ENCODE measurements around the gene UBTF. TPM values are rescaled to one million over a fixed set of nuclear protein-coding genes. Genes with fewer than 3 reads are reported as not detected.

The UBTF gene
- polyA plus RNA-seq, 1 donor (not counting 4 experiments of a cell fraction or from before 2014, with no cell fraction given), result 23.0 TPM

GRCh38 chr17:44268709-44269534 is 49.4 kb upstream of the UBTF start:
- no peak for FAIRE-seq
- dilution Hi-C loops (cut with MboI; ENCODE audit: extremely low pct_ligation_motif_present, low sequenced_read_pairs), result no loop called here
- TF ChIP-seq EZH2 (IDR thresholded peaks at IDR 0.05; ENCODE audit: low read length) (no peak), CTCF (optimal IDR thresholded peaks at IDR 0.05 in 1 of 3, IDR thresholded peaks at IDR 0.05 in 1 of 3, conservative IDR thresholded peaks at IDR 0.05 in 1 of 3; ENCODE audit: extremely low read depth in 1 of 3, insufficient read depth in 2 of 3, low read length in 3 of 3) (no peak)

GRCh38 chr17:44267818-44268490 is 48.5 kb upstream of the UBTF start, which contains the start of gene SLC4A1:
Gene SLC4A1 (minus strand): TSS chr17:44268135. CDS start chr17:44262866, 5,269 bp downstream.
- Histone ChIP-seq H3K9me3 (ENCODE audit: control insufficient read depth, low read depth, low read length) (no peaks in the 10 kb centered on the region), H3K9me1 (ENCODE audit: control insufficient read depth, extremely low read depth, insufficient read depth, low read length) (no peaks in the 10 kb centered on the region), H3K27ac (ENCODE audit: control insufficient read depth, insufficient read depth, low read length) (no peak within 1 kb of the TSS), H2AFZ (ENCODE audit: control insufficient read depth, low read length) (no peak within 1 kb of the TSS), H3K36me3 (ENCODE audit: control insufficient read depth in 2 of 2, extremely low read depth in 1 of 2, insufficient read depth in 2 of 2, low read length in 2 of 2) (no peaks in the 10 kb centered on the region), H3K9ac (ENCODE audit: control insufficient read depth, extremely low read depth, insufficient read depth, low read length) (no peak within 1 kb of the TSS), H3K4me1 (ENCODE audit: control insufficient read depth, extremely low read depth, insufficient read depth, low read length) (no peaks in the 10 kb centered on the region), H3K4me3 (ENCODE audit: control insufficient read depth in 2 of 3, extremely low read depth in 1 of 3, insufficient read depth in 2 of 3, low read depth in 1 of 3, low read length in 3 of 3) (no peak within 1 kb of the TSS), H3K4me2 (ENCODE audit: control insufficient read depth, extremely low read depth, insufficient read depth, low read depth, low read length) (no peak within 1 kb of the TSS), H4K20me1 (ENCODE audit: control insufficient read depth, extremely low read depth, insufficient read depth, low read length) (no peaks in the 10 kb centered on the region), H3K27me3 (ENCODE audit: control insufficient read depth, extremely low read depth, insufficient read depth, low read length) (peaks cover 5% of the 10 kb centered on the region), H3K79me2 (ENCODE audit: control insufficient read depth, insufficient read depth, low read length) (no peaks in the 10 kb centered on the region)
- DNase-seq (ENCODE audit: low read depth, low spot score), result no peak
- dilution Hi-C loops (cut with MboI; ENCODE audit: extremely low pct_ligation_motif_present, low sequenced_read_pairs), result no loop called here
- FAIRE-seq, result no peak
- TF ChIP-seq CTCF (optimal IDR thresholded peaks at IDR 0.05 in 1 of 3, IDR thresholded peaks at IDR 0.05 in 1 of 3, conservative IDR thresholded peaks at IDR 0.05 in 1 of 3; ENCODE audit: extremely low read depth in 1 of 3, insufficient read depth in 2 of 3, low read length in 3 of 3), result no peak
- TF ChIP-seq EZH2 (IDR thresholded peaks at IDR 0.05; ENCODE audit: low read length), result no peak

More at GRCh38 chr17:44268709-44269534, 49.4 kb upstream of the UBTF start:
- no peak overlapping the region for H2AFZ ChIP-seq (ENCODE audit: control insufficient read depth, low read length)
- no peaks in the 10 kb centered on the region for H3K36me3 ChIP-seq (ENCODE audit: control insufficient read depth in 2 of 2, extremely low read depth in 1 of 2, insufficient read depth in 2 of 2, low read length in 2 of 2)
- peaks cover 4% of the 10 kb centered on the region for H3K27me3 ChIP-seq (ENCODE audit: control insufficient read depth, extremely low read depth, insufficient read depth, low read length)
- H3K4me2 ChIP-seq (ENCODE audit: control insufficient read depth, extremely low read depth, insufficient read depth, low read depth, low read length), result no peak overlapping the region
- H3K9me1 ChIP-seq (ENCODE audit: control insufficient read depth, extremely low read depth, insufficient read depth, low read length), result no peaks in the 10 kb centered on the region
- H3K9me3 ChIP-seq (ENCODE audit: control insufficient read depth, low read depth, low read length), result no peaks in the 10 kb centered on the region
- no peaks in the 10 kb centered on the region for H3K79me2 ChIP-seq (ENCODE audit: control insufficient read depth, insufficient read depth, low read length)
- H3K27ac ChIP-seq (ENCODE audit: control insufficient read depth, insufficient read depth, low read length), result no peak overlapping the region
- no peaks in the 10 kb centered on the region for H3K4me1 ChIP-seq (ENCODE audit: control insufficient read depth, extremely low read depth, insufficient read depth, low read length)
- no peak for DNase-seq (ENCODE audit: low read depth, low spot score)
- H3K4me3 ChIP-seq (ENCODE audit: control insufficient read depth in 2 of 3, extremely low read depth in 1 of 3, insufficient read depth in 2 of 3, low read depth in 1 of 3, low read length in 3 of 3), result no peak overlapping the region
- H3K9ac ChIP-seq (ENCODE audit: control insufficient read depth, extremely low read depth, insufficient read depth, low read length), result no peak overlapping the region
- no peaks in the 10 kb centered on the region for H4K20me1 ChIP-seq (ENCODE audit: control insufficient read depth, extremely low read depth, insufficient read depth, low read length)
